Stimulated activated CD8-positive, alpha-beta memory T cell treated with anti-CD3 and anti-CD28 coated beads, Interleukin-15, amount 100 ng/mL, for 24 hours (primary cell): Measurements from ENCODE around the gene SMIM45.
A peak's percentile ranks its signal among the peaks of the same experiment; 100 is the strongest.
"Not testable (repeated sequence)": the region's sequence is repeated elsewhere in the genome, so short reads cannot be mapped to it uniquely, and the experiment has no call there.

Source experiments
- DNase-seq: peaks from one replicate; pipeline ENCODE4 v3.0.0-alpha.2; 2020; ENCODE audit warnings: low read depth

The SMIM45 gene

DNA sequence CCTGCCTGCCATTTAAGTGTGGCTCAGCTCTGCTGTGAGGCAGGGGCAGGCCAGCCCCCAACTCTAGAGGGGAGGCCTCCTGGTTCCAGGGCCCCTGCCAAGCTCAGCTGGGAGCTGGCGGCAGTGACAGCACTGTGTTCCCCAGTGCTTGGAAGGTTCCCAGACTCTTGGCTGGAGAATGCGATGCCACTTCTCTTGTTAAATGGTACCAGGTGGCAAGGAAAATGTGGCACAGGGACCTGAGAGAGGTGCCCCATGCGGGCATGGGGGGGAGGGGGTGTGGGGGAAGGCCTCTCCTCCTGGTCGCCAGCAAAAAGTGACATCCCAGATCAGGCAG, 17.0 kb upstream of the SMIM45 start:
- no peak for DNase-seq

- no peak for DNase-seq
Observed at GRCh38 chr22:41935509-41935908, 16.4 kb upstream of the SMIM45 start.

GRCh38 chr22:41936894-41937169, 15.1 kb upstream of the SMIM45 start:
- no peak for DNase-seq

GRCh38 chr22:41939981-41940831, 11.7 kb upstream of the SMIM45 start:
- peak; percentile 51 for DNase-seq

GRCh38 chr22:41940832-41941765, 10.9 kb upstream of the SMIM45 start:
- DNase-seq: peak; percentile 51

DNA sequence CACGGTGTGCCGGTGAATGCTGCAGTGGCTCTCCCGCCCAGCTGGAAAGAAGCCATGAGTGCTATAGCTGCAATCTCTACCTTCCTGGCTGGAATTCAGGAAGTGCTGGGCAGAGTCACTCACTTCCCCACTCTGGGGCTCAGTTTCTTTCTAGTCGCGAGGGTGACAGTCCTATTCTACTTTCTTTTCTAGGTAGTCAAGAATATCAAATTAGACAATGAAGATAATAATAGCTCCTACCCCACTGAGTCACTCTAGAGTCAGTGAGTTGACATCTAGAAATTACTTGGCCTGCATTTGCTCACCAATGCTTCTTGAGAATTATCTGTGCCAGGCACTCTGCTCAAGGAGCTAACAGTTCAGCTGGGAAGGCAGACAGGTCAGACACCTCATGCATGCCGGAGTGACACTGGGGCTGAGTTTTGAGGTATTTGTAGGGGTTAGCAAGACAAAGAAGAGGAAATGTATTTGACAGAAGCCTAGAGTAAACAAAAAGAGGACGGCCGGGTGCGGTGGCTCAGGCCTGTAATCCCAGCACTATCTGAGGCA, 8.2 kb upstream of the SMIM45 start:
- no peak for DNase-seq

DNA sequence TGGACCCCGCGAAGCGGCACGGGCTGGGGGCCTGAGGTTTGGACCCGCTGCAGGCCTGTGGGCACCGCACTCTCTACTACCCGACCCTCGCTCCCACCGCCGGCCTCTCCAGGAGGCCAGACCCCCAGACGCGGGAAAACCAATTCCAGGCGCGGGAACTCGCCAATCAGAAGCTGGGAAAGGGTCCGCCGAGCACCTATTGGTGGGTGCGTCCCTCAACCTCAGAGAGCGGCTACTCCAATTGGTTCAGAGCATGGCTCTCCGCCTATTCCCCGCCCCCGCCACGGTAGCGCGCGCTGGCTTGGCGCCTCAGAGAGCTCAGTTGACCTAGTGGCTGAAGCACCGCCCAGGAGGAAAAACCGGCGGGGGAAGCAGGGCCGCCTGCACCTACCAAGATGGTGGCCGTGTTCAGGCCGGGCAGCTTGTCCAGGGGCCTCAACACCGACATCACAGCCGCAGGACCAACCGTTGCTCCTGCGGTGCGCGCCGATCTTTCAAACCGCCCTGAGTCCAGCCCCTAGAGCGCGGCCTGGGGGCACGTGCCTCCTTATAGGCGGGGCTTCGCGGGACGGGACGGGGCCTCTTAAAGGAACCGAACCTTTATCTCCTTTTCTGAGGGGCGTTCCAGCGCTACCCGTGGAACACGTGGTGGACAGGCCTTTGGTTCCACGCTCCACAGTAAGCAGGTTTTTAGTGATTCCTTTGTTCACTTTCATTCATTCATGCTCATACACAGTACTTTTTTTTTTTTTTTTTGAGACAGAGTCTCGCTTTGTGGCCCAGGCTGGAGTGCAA, 5.1 kb upstream of the SMIM45 start, which contains the start of gene CENPM:
TSS of gene CENPM (minus strand) at position 524 of the 795 bp plus-strand sequence. CDS start at position 448, 76 bp downstream.
- peak; percentile 75 for DNase-seq

- DNase-seq: no peak
Observed at GRCh38 chr22:41947424-41948080, 4.4 kb upstream of the SMIM45 start.

GRCh38 chr22:41948142-41948541, 3.8 kb upstream of the SMIM45 start:
- no peak for DNase-seq

DNA sequence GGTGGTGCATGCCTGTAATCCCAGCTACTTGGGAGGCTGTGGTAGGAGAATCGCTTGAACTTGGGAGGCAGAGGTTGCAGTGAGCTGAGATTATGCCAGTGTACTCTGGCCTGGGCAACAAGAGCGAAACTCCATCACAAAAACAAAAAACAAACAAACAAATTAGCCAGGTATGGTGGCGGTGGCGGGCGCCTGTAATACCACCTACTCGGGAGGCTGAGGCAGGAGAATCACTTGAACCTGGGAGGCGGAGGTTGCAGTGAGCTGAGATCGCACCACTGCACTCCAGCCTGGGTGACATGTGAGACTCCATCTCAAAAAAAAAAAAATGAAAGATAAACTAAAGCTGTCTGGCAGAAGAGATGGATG, 3.0 kb upstream of the SMIM45 start:
- not testable (repeated sequence) for DNase-seq

- DNase-seq: no peak
Observed at GRCh38 chr22:41949297-41949965, 2.5 kb upstream of the SMIM45 start.

DNA sequence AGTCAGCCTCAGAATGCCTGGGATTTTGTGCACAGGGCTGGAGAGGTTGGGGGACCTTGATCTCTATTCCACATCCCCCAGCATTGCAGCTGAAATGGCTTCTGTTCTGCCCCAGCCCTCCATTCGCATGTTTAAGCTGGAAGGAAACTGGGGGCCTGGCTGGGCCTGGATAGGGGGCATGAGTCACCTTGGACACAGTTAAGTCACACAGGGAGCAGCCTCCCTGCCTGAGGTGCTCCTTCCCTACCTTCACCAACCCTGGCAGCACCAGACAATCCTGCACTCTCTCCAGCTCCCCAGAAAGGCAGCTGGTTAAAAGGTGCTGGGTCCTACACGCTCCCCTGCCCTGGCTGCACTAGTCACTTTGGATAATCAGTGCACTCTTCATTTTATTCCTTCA, 763 bp downstream of the SMIM45 start:
- no peak for DNase-seq

GRCh38 chr22:41957941-41958556, 6.1 kb downstream of the SMIM45 start:
- DNase-seq: no peak

DNA sequence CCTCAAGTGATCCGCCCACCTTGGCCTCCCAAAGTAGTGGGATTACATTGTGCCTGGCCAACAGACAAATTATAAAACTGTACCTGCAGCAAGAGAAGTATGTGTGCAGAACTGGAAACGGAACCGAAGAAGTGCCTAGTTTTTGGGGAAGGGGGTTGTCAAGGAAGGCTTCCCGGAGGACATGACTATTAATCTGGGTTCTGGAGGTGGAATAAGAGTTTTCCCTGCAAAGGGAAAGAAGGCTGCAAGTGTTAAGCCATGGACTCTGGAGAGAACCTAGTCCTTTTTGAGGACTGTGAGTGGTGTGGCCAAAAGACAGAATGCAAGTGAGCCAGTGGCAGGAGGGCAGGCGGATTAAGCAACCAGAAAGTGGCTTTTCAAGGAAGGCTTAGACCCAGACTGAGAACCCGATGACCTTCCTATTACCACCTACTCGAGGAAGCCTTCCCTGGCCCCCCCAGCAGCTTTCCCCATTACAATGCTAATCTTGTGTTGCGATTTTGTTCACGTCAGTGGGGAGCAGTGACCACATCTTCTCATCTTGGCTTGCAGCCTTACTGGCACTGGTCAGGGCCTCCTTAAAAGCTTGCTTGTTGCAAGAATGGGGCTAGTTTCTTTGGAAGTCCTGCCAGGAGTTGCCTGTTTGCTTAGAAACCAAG, 11.6 kb downstream of the SMIM45 start:
- no peak for DNase-seq

- DNase-seq: no peak
Observed at GRCh38 chr22:41964112-41964491, 12.2 kb downstream of the SMIM45 start.

DNA sequence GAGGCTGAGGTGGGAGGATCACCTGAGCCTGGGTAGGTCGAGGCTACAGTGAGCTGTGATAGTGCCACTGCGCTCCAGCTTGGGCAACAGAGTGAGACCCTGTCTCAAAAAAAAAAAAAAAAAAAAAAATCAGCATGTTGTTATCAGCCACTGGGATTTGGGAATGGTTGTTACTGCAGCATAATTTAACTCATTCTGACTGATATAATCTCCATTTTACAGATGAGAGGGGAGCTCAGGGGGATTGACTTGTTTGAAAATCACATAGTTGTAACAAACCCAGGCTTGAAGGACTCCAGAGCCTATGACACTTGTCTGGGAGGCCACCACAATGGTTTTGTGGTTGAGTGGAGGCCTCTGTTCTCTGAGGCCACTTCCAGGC, 14.3 kb downstream of the SMIM45 start:
- no peak for DNase-seq

GRCh38 chr22:41966607-41967240, 14.8 kb downstream of the SMIM45 start:
- no peak for DNase-seq

DNA sequence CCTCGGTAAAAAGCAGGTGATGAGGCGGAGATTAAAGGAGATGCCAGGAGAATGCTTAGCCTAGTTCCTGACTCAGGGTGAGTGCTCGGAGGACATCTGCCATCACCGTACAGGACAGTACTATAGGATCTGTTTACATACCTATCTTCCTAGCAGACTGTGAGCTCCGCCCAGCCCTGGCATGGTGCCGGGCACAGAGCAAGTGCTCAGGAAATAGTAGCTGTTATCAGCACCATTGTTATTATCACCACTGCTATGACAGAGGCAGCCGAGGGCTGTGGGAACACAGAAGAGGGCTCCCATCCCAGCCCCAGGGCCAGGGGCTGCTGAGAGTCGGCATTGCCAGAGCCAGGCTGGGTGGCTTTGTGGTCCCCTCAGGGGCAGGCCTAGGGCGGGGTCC, 16.7 kb downstream of the SMIM45 start:
- DNase-seq: no peak

DNA sequence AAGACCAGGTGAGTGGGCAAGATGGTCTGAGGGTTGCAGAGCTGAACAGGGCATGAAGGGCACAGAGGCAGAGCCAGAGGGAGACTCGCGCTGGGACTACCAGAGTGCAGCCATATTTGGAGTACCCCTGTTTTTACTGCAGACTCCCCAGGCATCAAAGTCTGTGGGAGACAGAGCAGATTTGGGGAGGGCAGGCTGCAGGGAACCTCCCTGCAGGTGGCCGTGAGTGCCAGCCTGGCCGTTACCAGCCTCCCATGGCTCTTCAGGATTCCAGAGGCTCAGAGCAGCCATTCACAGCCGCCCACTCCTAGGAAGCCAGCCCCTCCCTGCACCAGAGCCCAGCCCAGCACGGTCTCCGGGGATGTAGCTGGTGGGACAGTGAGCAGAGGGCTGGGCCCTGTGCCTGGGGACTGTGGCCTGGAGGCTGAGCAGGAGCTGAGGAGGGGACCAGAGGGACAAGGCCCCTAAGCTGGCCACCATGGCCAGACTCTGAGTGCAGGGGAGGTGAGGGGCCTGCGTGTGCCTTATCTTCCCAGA, 17.2 kb downstream of the SMIM45 start, which contains the start of gene SEPTIN3:
TSS of gene SEPTIN3 (plus strand) at position 334 of the 537 bp plus-strand sequence. CDS start 2,050 bp downstream, outside the sequence.
- no peak for DNase-seq
